Lower leg skin (tissue), 3 donors: ENCODE data around the gene UGT1A6.

Source experiments
- CTCF ChIP-seq, 3 donors: fragments of 450-650 bp; IDR thresholded peaks; one replicate each; pipeline ENCODE4 v1.5.1; 2016; ENCODE audit warnings: antibody characterized with exemption in 3 of 3, mild to moderate bottlenecking in 3 of 3, moderate library complexity in 2 of 3
- POLR2A ChIP-seq, 2 donors: fragments of 450-650 bp; IDR thresholded peaks; one replicate each; pipeline ENCODE4 v1.6.1; 2016 to 2017; ENCODE audit warnings: antibody characterized with exemption in 2 of 2, mild to moderate bottlenecking in 1 of 2, moderate library complexity in 1 of 2

GRCh38 chr2:233799087-233799665, 106.5 kb downstream of the UGT1A6 start:
- TF ChIP-seq CTCF (IDR thresholded peaks at IDR 0.05), result no peak
- TF ChIP-seq POLR2A (IDR thresholded peaks at IDR 0.05), result no peak
